NT2/D1 (cell line): ENCODE data around the gene SUMO3.

Source experiments
- DNase-seq: peaks from one replicate; pipeline ENCODE4 v3.0.0-alpha.2; 2011; ENCODE audit warnings: low read depth, low spot score
- H3K27me3 ChIP-seq: 2 replicates; pipeline ENCODE4 v1.6.0; 2011; ENCODE audit warnings: mild to moderate bottlenecking; ENCODE audit not compliant: insufficient read length, insufficient read depth
- H3K36me3 ChIP-seq: 2 replicates; pipeline ENCODE4 v1.6.1; 2011; ENCODE audit warnings: mild to moderate bottlenecking, low read length, mixed read lengths; ENCODE audit not compliant: insufficient read depth, insufficient read length
- H3K4me1 ChIP-seq: 2 replicates; pipeline ENCODE4 v1.5.1; 2011; ENCODE audit not compliant: insufficient read depth, insufficient read length
- H3K4me3 ChIP-seq: 2 replicates; pipeline ENCODE4 v1.5.1; 2011; ENCODE audit warnings: low read depth; ENCODE audit not compliant: insufficient read length
- H3K9ac ChIP-seq: 2 replicates; pipeline ENCODE4 v1.6.0; 2011; ENCODE audit warnings: low read depth; ENCODE audit not compliant: insufficient read length
- H3K9me3 ChIP-seq: 2 replicates; pipeline ENCODE4 v1.5.1; 2011; ENCODE audit warnings: mild to moderate bottlenecking, low read length; ENCODE audit not compliant: insufficient read depth
- SUZ12 ChIP-seq: IDR thresholded peaks from 2 replicates; pipeline ENCODE4 v1.6.1; 2011; ENCODE audit not compliant: insufficient read length, insufficient read depth; ENCODE audit errors: extremely low read depth
- YY1 ChIP-seq: IDR thresholded peaks from 2 replicates; pipeline ENCODE4 v1.6.1; 2011; ENCODE audit not compliant: insufficient read length, insufficient read depth
- ZNF274 ChIP-seq: IDR thresholded peaks from 2 replicates; pipeline ENCODE4 v1.6.1; 2011; ENCODE audit warnings: mild to moderate bottlenecking, low read depth, low read length

The SUMO3 gene

GRCh38 chr21:44762221-44763049, 55.4 kb downstream of the SUMO3 start:
- no peak for TF ChIP-seq ZNF274
- H3K36me3 ChIP-seq: no peaks in the 10 kb centered on the region
- no peak overlapping the region for H3K4me3 ChIP-seq
- no peak for DNase-seq
- no peaks in the 10 kb centered on the region for H3K27me3 ChIP-seq
- H3K9me3 ChIP-seq: no peaks in the 10 kb centered on the region; the same call in 1 of the 2 replicates
- no peak overlapping the region for H3K9ac ChIP-seq
- peaks cover 40% of the 10 kb centered on the region for H3K4me1 ChIP-seq

GRCh38 chr21:44761747-44762208, 56.1 kb downstream of the SUMO3 start:
- no peak overlapping the region for H3K9ac ChIP-seq

GRCh38 chr21:44761011-44761729, 56.7 kb downstream of the SUMO3 start:
- Histone ChIP-seq H3K4me3 (no peak overlapping the region), H3K4me1 (peaks cover 32% of the 10 kb centered on the region), H3K9ac (no peak overlapping the region), H3K27me3 (no peaks in the 10 kb centered on the region), H3K9me3 (no peaks in the 10 kb centered on the region; the same call in 1 of the 2 replicates), H3K36me3 (no peaks in the 10 kb centered on the region)
- DNase-seq: no peak
- no peak for TF ChIP-seq ZNF274
- no peak for TF ChIP-seq YY1
- TF ChIP-seq SUZ12: no peak

More at GRCh38 chr21:44761747-44762208, 56.1 kb downstream of the SUMO3 start:
- TF ChIP-seq ZNF274 (no peak), SUZ12 (no peak), YY1 (no peak)
- no peak for DNase-seq
- Histone ChIP-seq H3K4me1 (peaks cover 35% of the 10 kb centered on the region), H3K36me3 (no peaks in the 10 kb centered on the region), H3K27me3 (no peaks in the 10 kb centered on the region), H3K4me3 (no peak overlapping the region), H3K9me3 (no peaks in the 10 kb centered on the region; the same call in 1 of the 2 replicates)

GRCh38 chr21:44760376-44760775, 57.5 kb downstream of the SUMO3 start:
- no peaks in the 10 kb centered on the region; the same call in 1 of the 2 replicates for H3K9me3 ChIP-seq
- H3K27me3 ChIP-seq: no peaks in the 10 kb centered on the region
- no peak for DNase-seq
- H3K36me3 ChIP-seq: no peaks in the 10 kb centered on the region
- no peak for TF ChIP-seq ZNF274
- no peak overlapping the region for H3K9ac ChIP-seq
- H3K4me3 ChIP-seq: no peak overlapping the region
- peaks cover 25% of the 10 kb centered on the region for H3K4me1 ChIP-seq

- no peak for DNase-seq
- H3K4me3 ChIP-seq: no peak overlapping the region
- no peaks in the 10 kb centered on the region; the same call in 1 of the 2 replicates for H3K9me3 ChIP-seq
- TF ChIP-seq ZNF274 (no peak), YY1 (no peak), SUZ12 (no peak)
- H3K36me3 ChIP-seq: no peaks in the 10 kb centered on the region
- H3K27me3 ChIP-seq: no peaks in the 10 kb centered on the region
- H3K4me1 ChIP-seq: peaks cover 21% of the 10 kb centered on the region
- H3K9ac ChIP-seq: no peak overlapping the region
Measured at GRCh38 chr21:44759628-44760285, 58.1 kb downstream of the SUMO3 start.

GRCh38 chr21:44758781-44759627, 58.9 kb downstream of the SUMO3 start:
- Histone ChIP-seq H3K4me1 (peaks cover 16% of the 10 kb centered on the region), H3K9me3 (no peaks in the 10 kb centered on the region; the same call in 1 of the 2 replicates), H3K27me3 (no peaks in the 10 kb centered on the region), H3K4me3 (no peak overlapping the region), H3K9ac (no peak overlapping the region), H3K36me3 (no peaks in the 10 kb centered on the region)
- TF ChIP-seq YY1 (no peak), ZNF274 (no peak), SUZ12 (no peak)
- no peak for DNase-seq
